Kidney tubule cell (primary cell): Measurements from ENCODE around the gene RPL18.
A peak's percentile ranks its signal among the peaks of the same experiment; 100 is the strongest.
"Not testable (repeated sequence)": the region's sequence is repeated elsewhere in the genome, so short reads cannot be mapped to it uniquely, and the experiment has no call there.

Experiments used
- DNase-seq: peaks from one replicate; pipeline ENCODE4 v3.0.0-alpha.2; 2018; ENCODE audit warnings: low spot score

RPL18 gene

GRCh38 chr19:48577908-48578307, 41.1 kb downstream of the RPL18 start:
- DNase-seq = not testable (repeated sequence)

- DNase-seq = no peak
Measured at GRCh38 chr19:48575931-48576622, 42.9 kb downstream of the RPL18 start.

GRCh38 chr19:48573163-48573505, 45.8 kb downstream of the RPL18 start:
- peak; percentile 34 for DNase-seq

- no peak for DNase-seq
Measured at GRCh38 chr19:48571378-48572162, 47.4 kb downstream of the RPL18 start.

- no peak for DNase-seq
Measured at GRCh38 chr19:48569814-48570213, 49.2 kb downstream of the RPL18 start.

GRCh38 chr19:48568345-48568886, 50.6 kb downstream of the RPL18 start:
- peak; percentile 94 for DNase-seq
